Stimulated activated CD4-positive, alpha-beta T cell treated with anti-CD3 and anti-CD28 coated beads, Interleukin-1b, Interleukin-23, amount 100 ng/mL, for 4 hours (primary cell): ENCODE measurements around the gene MCCD1.

Experiments
- DNase-seq, 2 donors: peaks; one replicate each; pipeline ENCODE4 v3.0.0-alpha.2; 2020; ENCODE audit warnings: low read depth in 2 of 2

Gene MCCD1

GRCh38 chr6:31543639-31544038, 14.9 kb downstream of the MCCD1 start:
- no peak for DNase-seq

- DNase-seq: no peak
Observed at GRCh38 chr6:31544676-31545075, 15.9 kb downstream of the MCCD1 start.

GRCh38 chr6:31545291-31545690, 16.5 kb downstream of the MCCD1 start:
- no peak for DNase-seq

GRCh38 chr6:31546339-31546957, 17.7 kb downstream of the MCCD1 start, which contains the start of gene ATP6V1G2:
TSS of gene ATP6V1G2 (minus strand) at chr6:31546608. CDS start at chr6:31546559, 49 bp downstream.
- peak; percentile 74 to 77 for DNase-seq

GRCh38 chr6:31546958-31547726, 18.4 kb downstream of the MCCD1 start, which contains the start of gene NFKBIL1:
TSS of gene NFKBIL1 (plus strand) at chr6:31547608. CDS start at chr6:31547695, 87 bp downstream.
- peak; percentile 82 to 85 for DNase-seq

GRCh38 chr6:31547727-31548543, 19.2 kb downstream of the MCCD1 start:
- DNase-seq: no peak

GRCh38 chr6:31548544-31548873, 19.7 kb downstream of the MCCD1 start:
- DNase-seq: no peak

- peak in 1 of 2 donors; percentile 56 for DNase-seq
Observed at GRCh38 chr6:31551371-31551770, 22.6 kb downstream of the MCCD1 start.

GRCh38 chr6:31556307-31556706, 27.5 kb downstream of the MCCD1 start:
- DNase-seq: no peak

GRCh38 chr6:31557443-31558317, 28.9 kb downstream of the MCCD1 start:
- DNase-seq: no peak

- DNase-seq: no peak
Observed at GRCh38 chr6:31558318-31558625, 29.5 kb downstream of the MCCD1 start.

GRCh38 chr6:31558631-31559500, 30.1 kb downstream of the MCCD1 start:
- peak; percentile 62 to 64 for DNase-seq

GRCh38 chr6:31559606-31559957, 30.8 kb downstream of the MCCD1 start:
- DNase-seq: no peak

GRCh38 chr6:31559958-31560696, 31.4 kb downstream of the MCCD1 start:
- DNase-seq: peak in 1 of 2 donors; percentile 34

GRCh38 chr6:31560697-31561058, 31.9 kb downstream of the MCCD1 start:
- no peak for DNase-seq

- DNase-seq: no peak
Observed at GRCh38 chr6:31567531-31568370, 39.0 kb downstream of the MCCD1 start.

GRCh38 chr6:31568537-31568961, 39.8 kb downstream of the MCCD1 start:
- no peak for DNase-seq

- DNase-seq: no peak
Observed at GRCh38 chr6:31569861-31570536, 41.2 kb downstream of the MCCD1 start.
